ENCODE results near the gene ZC3H4.

- no peak for TF ChIP-seq POLR2A (IDR thresholded peaks at IDR 0.05; ENCODE audit: control extremely low read depth in 1 of 2, low read depth in 2 of 2, low read length in 2 of 2)
- TF ChIP-seq EGR1 (IDR thresholded peaks at IDR 0.05; ENCODE audit: borderline replicate concordance, low read depth, low read length): no peak
These were observed 31.1 kb upstream of the ZC3H4 start for GRCh38 chr19:47144630-47145029.
